ENCODE data around the gene PLCB1. TPM values are rescaled to one million over a fixed set of nuclear protein-coding genes. Genes with fewer than 3 reads are reported as not detected.
A peak's percentile ranks its signal among the peaks of the same experiment; 100 is the strongest.
"Not testable (repeated sequence)": the region's sequence is repeated elsewhere in the genome, so short reads cannot be mapped to it uniquely, and the experiment has no call there.

Gene PLCB1
- polyA plus RNA-seq, 4 donors = 1.8 to 5.4 (median 2.0) TPM

GRCh38 chr20:8807480-8808201 lies 675.6 kb downstream of the PLCB1 start:
- Histone ChIP-seq H3K9me3 (ENCODE audit: control insufficient read depth in 2 of 2, insufficient read depth in 1 of 2, low read depth in 1 of 2, low read length in 1 of 2) (no peaks in the 10 kb centered on the region), H3K4me1 (ENCODE audit: control insufficient read depth in 3 of 3, insufficient read depth in 2 of 3, low read depth in 1 of 3, low read length in 2 of 3) (no peaks in the 10 kb centered on the region), H3K27ac (ENCODE audit: low read depth in 1 of 3, low read length in 2 of 3) (no peak overlapping the region), H3K4me3 (ENCODE audit: low read depth in 1 of 3, low read length in 3 of 3) (no peak overlapping the region), H3K36me3 (ENCODE audit: control insufficient read depth in 3 of 3, insufficient read depth in 2 of 3, low read depth in 1 of 3, low read length in 3 of 3) (no peaks in the 10 kb centered on the region), H3K27me3 (ENCODE audit: control insufficient read depth in 3 of 3, insufficient read depth in 3 of 3, low read length in 3 of 3) (no peaks in the 10 kb centered on the region)
- DNase-seq = no peak
- no peak for FAIRE-seq
- 82 to 85% (median 84%) methylated on average over 4 of the region's 4 CpGs for WGBS, 3 donors

DNA sequence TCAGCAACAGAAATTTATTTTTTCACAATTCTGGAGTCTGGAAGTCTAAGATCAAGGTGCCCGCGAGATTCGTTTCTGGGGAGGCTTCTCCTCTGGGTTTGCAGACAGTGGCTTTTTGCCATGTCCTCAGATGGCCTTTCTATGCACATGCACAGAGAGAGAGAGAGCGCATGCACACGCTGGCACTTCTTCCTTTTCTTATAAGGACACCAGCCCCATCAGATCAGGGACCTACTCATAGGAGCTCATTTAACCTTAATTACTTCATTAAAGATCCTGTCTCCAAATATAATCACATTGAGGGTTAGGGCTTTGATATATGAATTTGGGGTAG lies 676.1 kb downstream of the PLCB1 start:
- Histone ChIP-seq H3K9me3 (ENCODE audit: control insufficient read depth in 2 of 2, insufficient read depth in 1 of 2, low read depth in 1 of 2, low read length in 1 of 2) (no peaks in the 10 kb centered on the region), H3K4me1 (ENCODE audit: control insufficient read depth in 3 of 3, insufficient read depth in 2 of 3, low read depth in 1 of 3, low read length in 2 of 3) (no peaks in the 10 kb centered on the region), H3K4me3 (ENCODE audit: low read depth in 1 of 3, low read length in 3 of 3) (no peak overlapping the region), H3K27ac (ENCODE audit: low read depth in 1 of 3, low read length in 2 of 3) (no peak overlapping the region), H3K36me3 (ENCODE audit: control insufficient read depth in 3 of 3, insufficient read depth in 2 of 3, low read depth in 1 of 3, low read length in 3 of 3) (no peaks in the 10 kb centered on the region), H3K27me3 (ENCODE audit: control insufficient read depth in 3 of 3, insufficient read depth in 3 of 3, low read length in 3 of 3) (no peaks in the 10 kb centered on the region)
- DNase-seq = no peak
- FAIRE-seq = no peak
- 59 to 68% (median 67%) methylated on average over 5 of the region's 5 CpGs for WGBS, 3 donors

- H3K27ac ChIP-seq (ENCODE audit: low read depth in 1 of 3, low read length in 2 of 3) = no peak overlapping the region
- 54 to 73% (median 59%) methylated on average over 14 of the region's 14 CpGs for WGBS, 3 donors
- no peak for FAIRE-seq
These were observed 677.3 kb downstream of the PLCB1 start for GRCh38 chr20:8809107-8809953.

DNA sequence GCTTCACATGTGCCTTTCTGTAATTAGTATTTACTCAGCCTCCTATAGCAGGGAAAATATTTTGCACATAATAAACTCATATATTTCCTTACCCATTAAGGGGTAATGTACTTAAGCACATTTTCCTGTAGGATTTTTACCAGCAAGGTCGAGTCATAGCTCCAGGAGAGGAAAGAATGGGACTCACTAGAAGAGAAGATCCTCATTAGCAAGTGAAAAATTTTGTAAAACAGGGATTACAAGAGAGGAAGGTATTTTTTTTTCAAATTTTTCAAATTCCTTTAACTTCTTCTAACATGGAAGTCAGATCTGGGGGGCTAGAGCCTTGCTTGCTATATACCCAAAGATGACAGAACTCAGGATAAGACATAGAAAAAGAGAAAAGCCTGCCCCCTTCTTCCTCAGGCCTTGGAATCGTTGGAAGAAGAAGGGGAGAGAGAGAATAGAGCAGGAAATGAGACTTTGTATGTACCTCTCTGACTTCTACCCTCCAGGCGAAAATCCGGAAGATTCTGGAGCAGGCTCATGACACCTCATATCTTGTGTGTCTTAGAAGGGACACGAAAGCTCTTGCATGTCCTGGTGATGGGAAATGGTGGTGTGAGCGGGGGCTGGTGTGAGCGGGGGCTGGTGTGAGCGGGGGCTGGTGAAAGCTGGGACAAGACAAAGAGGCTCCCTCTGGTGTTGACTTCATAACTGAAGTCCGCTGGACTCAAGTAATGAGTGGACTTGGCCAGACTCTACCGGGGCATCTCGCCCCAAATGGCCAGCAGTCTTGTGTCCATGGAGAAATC lies 679.9 kb downstream of the PLCB1 start:
- Histone ChIP-seq H3K4me3 (ENCODE audit: low read depth in 1 of 3, low read length in 3 of 3) (no peak overlapping the region), H3K4me1 (ENCODE audit: control insufficient read depth in 3 of 3, insufficient read depth in 2 of 3, low read depth in 1 of 3, low read length in 2 of 3) (no peaks in the 10 kb centered on the region), H3K27ac (ENCODE audit: low read depth in 1 of 3, low read length in 2 of 3) (peak overlapping the region in 1 of 3 donors; percentile 28), H3K27me3 (ENCODE audit: control insufficient read depth in 3 of 3, insufficient read depth in 3 of 3, low read length in 3 of 3) (no peaks in the 10 kb centered on the region), H3K36me3 (ENCODE audit: control insufficient read depth in 3 of 3, insufficient read depth in 2 of 3, low read depth in 1 of 3, low read length in 3 of 3) (no peaks in the 10 kb centered on the region), H3K9me3 (ENCODE audit: control insufficient read depth in 2 of 2, insufficient read depth in 1 of 2, low read depth in 1 of 2, low read length in 1 of 2) (no peaks in the 10 kb centered on the region)
- FAIRE-seq (no peak), DNase-seq (no peak)
- WGBS, 3 donors = 84 to 94% (median 91%) methylated on average over 10 to 11 of the region's 11 CpGs

More at GRCh38 chr20:8809107-8809953, 677.3 kb downstream of the PLCB1 start:
- no peaks in the 10 kb centered on the region for H3K4me1 ChIP-seq (ENCODE audit: control insufficient read depth in 3 of 3, insufficient read depth in 2 of 3, low read depth in 1 of 3, low read length in 2 of 3)
- H3K9me3 ChIP-seq (ENCODE audit: control insufficient read depth in 2 of 2, insufficient read depth in 1 of 2, low read depth in 1 of 2, low read length in 1 of 2) = no peaks in the 10 kb centered on the region
- peak; percentile 11 to 17 for DNase-seq
- no peaks in the 10 kb centered on the region for H3K27me3 ChIP-seq (ENCODE audit: control insufficient read depth in 3 of 3, insufficient read depth in 3 of 3, low read length in 3 of 3)
- H3K4me3 ChIP-seq (ENCODE audit: low read depth in 1 of 3, low read length in 3 of 3) = no peak overlapping the region
- H3K36me3 ChIP-seq (ENCODE audit: control insufficient read depth in 3 of 3, insufficient read depth in 2 of 3, low read depth in 1 of 3, low read length in 3 of 3) = no peaks in the 10 kb centered on the region

- peak overlapping the region in 1 of 3 donors; percentile 28 for H3K27ac ChIP-seq (ENCODE audit: low read depth in 1 of 3, low read length in 2 of 3)
- FAIRE-seq = no peak
- H3K27me3 ChIP-seq (ENCODE audit: control insufficient read depth in 3 of 3, insufficient read depth in 3 of 3, low read length in 3 of 3) = no peaks in the 10 kb centered on the region
- H3K36me3 ChIP-seq (ENCODE audit: control insufficient read depth in 3 of 3, insufficient read depth in 2 of 3, low read depth in 1 of 3, low read length in 3 of 3) = no peaks in the 10 kb centered on the region
- no peak for DNase-seq
- no peak overlapping the region for H3K4me3 ChIP-seq (ENCODE audit: low read depth in 1 of 3, low read length in 3 of 3)
- H3K4me1 ChIP-seq (ENCODE audit: control insufficient read depth in 3 of 3, insufficient read depth in 2 of 3, low read depth in 1 of 3, low read length in 2 of 3) = no peaks in the 10 kb centered on the region
- H3K9me3 ChIP-seq (ENCODE audit: control insufficient read depth in 2 of 2, insufficient read depth in 1 of 2, low read depth in 1 of 2, low read length in 1 of 2) = no peaks in the 10 kb centered on the region
- WGBS, 3 donors = 72 to 92% (median 80%) methylated on average over 7 of the region's 7 CpGs
These were observed 680.8 kb downstream of the PLCB1 start for GRCh38 chr20:8812817-8813216.

DNA sequence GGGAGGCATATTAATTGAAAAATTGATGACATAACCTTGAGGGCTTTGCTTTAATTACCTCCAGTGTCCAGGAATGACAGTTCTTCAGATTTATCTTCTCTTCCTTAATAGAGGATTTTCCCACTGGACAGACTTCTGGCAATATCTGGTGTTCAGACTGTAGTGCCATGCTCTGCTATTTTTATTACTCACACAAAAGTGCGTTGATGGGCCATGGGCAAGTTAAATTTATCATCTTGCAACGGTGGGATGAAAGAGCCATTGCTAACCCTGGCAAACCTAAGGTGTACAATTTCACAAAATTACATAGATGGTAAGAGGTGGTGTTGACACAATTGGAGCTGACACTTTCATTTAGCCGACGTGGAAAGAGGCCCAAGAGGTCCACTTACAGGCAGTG lies 683.1 kb downstream of the PLCB1 start:
- 82 to 88% (median 88%) methylated on average over 4 of the region's 4 CpGs for WGBS, 3 donors
- no peak for FAIRE-seq
- H3K9me3 ChIP-seq (ENCODE audit: control insufficient read depth in 2 of 2, insufficient read depth in 1 of 2, low read depth in 1 of 2, low read length in 1 of 2) = no peaks in the 10 kb centered on the region

DNA sequence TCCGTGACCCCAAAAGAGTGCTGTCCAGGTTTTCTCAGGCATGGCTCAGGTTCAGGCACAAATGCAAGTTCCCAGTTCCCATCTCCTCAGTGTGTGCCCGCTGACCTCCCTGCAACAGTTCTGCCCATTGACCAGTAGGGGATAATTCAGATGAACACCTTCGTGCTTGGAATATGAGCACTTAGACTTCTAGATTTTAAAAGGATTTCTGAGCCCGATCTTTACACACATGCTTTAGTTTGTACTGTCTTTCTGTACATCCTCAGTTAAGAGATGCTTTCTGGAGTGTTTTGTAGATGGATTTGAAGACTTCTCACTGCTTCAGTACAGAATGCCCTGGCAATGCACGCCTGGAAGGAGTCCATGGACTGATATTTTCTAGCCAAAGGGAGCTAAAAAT lies 697.2 kb downstream of the PLCB1 start:
- no peak overlapping the region for H3K27ac ChIP-seq (ENCODE audit: low read depth in 1 of 3, low read length in 2 of 3)
- no peaks in the 10 kb centered on the region for H3K36me3 ChIP-seq (ENCODE audit: control insufficient read depth in 3 of 3, insufficient read depth in 2 of 3, low read depth in 1 of 3, low read length in 3 of 3)
- H3K27me3 ChIP-seq (ENCODE audit: control insufficient read depth in 3 of 3, insufficient read depth in 3 of 3, low read length in 3 of 3) = no peaks in the 10 kb centered on the region
- WGBS, 3 donors = 80 to 95% (median 91%) methylated on average over 5 of the region's 5 CpGs
- no peaks in the 10 kb centered on the region for H3K9me3 ChIP-seq (ENCODE audit: control insufficient read depth in 2 of 2, insufficient read depth in 1 of 2, low read depth in 1 of 2, low read length in 1 of 2)
- H3K4me1 ChIP-seq (ENCODE audit: control insufficient read depth in 3 of 3, insufficient read depth in 2 of 3, low read depth in 1 of 3, low read length in 2 of 3) = no peaks in the 10 kb centered on the region
- DNase-seq (no peak), FAIRE-seq (no peak)
- H3K4me3 ChIP-seq (ENCODE audit: low read depth in 1 of 3, low read length in 3 of 3) = no peak overlapping the region

More for the DNA sequence above, 683.1 kb downstream of the PLCB1 start:
- H3K4me1 ChIP-seq (ENCODE audit: control insufficient read depth in 3 of 3, insufficient read depth in 2 of 3, low read depth in 1 of 3, low read length in 2 of 3) = no peaks in the 10 kb centered on the region
- no peak overlapping the region for H3K27ac ChIP-seq (ENCODE audit: low read depth in 1 of 3, low read length in 2 of 3)
- H3K4me3 ChIP-seq (ENCODE audit: low read depth in 1 of 3, low read length in 3 of 3) = no peak overlapping the region
- H3K36me3 ChIP-seq (ENCODE audit: control insufficient read depth in 3 of 3, insufficient read depth in 2 of 3, low read depth in 1 of 3, low read length in 3 of 3) = no peaks in the 10 kb centered on the region
- no peaks in the 10 kb centered on the region for H3K27me3 ChIP-seq (ENCODE audit: control insufficient read depth in 3 of 3, insufficient read depth in 3 of 3, low read length in 3 of 3)
- no peak for DNase-seq

DNA sequence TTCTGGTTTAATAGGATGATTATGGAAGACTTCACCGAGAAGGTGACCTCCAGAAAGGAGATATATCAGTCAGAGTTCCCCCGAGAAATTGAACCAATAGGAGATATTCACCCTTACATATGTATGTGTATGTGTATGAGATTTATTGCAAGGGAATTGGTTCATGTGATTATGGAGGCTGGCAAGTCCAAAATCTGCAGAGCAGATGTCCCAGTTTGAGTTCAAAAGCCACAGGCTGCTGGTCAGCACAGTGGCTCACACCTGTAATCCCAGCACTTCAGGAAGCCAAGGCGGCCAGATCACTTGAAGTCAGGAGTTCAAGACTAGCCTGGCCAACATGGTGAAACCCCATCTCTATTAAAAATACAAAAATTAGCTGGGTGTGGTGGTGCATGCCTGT lies 702.2 kb downstream of the PLCB1 start:
- H3K4me3 ChIP-seq (ENCODE audit: low read depth in 1 of 3, low read length in 3 of 3); H3K9me3 ChIP-seq (ENCODE audit: control insufficient read depth in 2 of 2, insufficient read depth in 1 of 2, low read depth in 1 of 2, low read length in 1 of 2); DNase-seq; H3K36me3 ChIP-seq (ENCODE audit: control insufficient read depth in 3 of 3, insufficient read depth in 2 of 3, low read depth in 1 of 3, low read length in 3 of 3); H3K4me1 ChIP-seq (ENCODE audit: control insufficient read depth in 3 of 3, insufficient read depth in 2 of 3, low read depth in 1 of 3, low read length in 2 of 3); H3K27me3 ChIP-seq (ENCODE audit: control insufficient read depth in 3 of 3, insufficient read depth in 3 of 3, low read length in 3 of 3); FAIRE-seq; H3K27ac ChIP-seq (ENCODE audit: low read depth in 1 of 3, low read length in 2 of 3): not testable (repeated sequence)
- WGBS, 3 donors = 81 to 97% (median 91%) methylated on average over 3 of the region's 3 CpGs
